Loucy (cell line): ENCODE measurements around the gene VWA5B1.
"Not testable (repeated sequence)": the region's sequence is repeated elsewhere in the genome, so short reads cannot be mapped to it uniquely, and the experiment has no call there.

Source experiments
- EZH2phosphoT487 ChIP-seq: fragments of 200-600 bp; IDR thresholded peaks from 2 replicates; pipeline ENCODE4 v1.6.1; 2018; ENCODE audit warnings: antibody characterized with exemption, mild to moderate bottlenecking, moderate library complexity, borderline replicate concordance
- TF ChIP-seq, protein P1 (sequence below): fragments of 200-600 bp; sonication (generic); conservative IDR thresholded peaks from 2 replicates; pipeline ENCODE4 v1.5.1; 2014; ENCODE audit warnings: mild to moderate bottlenecking, antibody characterized with exemption, low read length

DNA sequence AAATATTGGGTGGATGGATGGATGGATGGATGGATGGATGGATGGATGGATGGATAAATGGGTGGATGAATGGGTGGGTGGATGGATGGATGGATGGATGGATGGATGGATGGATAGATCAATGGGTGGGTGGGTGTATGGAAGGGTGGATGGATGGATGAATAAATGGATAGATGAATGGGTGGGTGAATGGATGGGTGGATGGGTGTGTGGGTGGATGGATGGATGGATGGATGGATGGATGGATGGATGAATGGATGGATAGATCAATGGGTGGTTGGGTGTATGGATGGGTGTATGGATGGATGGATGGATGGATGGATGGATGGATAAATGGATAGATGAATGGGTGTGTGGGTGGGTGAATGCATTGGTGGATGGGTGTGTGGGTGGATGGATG lies 17.0 kb upstream of the VWA5B1 start:
- TF ChIP-seq, protein P1, sequence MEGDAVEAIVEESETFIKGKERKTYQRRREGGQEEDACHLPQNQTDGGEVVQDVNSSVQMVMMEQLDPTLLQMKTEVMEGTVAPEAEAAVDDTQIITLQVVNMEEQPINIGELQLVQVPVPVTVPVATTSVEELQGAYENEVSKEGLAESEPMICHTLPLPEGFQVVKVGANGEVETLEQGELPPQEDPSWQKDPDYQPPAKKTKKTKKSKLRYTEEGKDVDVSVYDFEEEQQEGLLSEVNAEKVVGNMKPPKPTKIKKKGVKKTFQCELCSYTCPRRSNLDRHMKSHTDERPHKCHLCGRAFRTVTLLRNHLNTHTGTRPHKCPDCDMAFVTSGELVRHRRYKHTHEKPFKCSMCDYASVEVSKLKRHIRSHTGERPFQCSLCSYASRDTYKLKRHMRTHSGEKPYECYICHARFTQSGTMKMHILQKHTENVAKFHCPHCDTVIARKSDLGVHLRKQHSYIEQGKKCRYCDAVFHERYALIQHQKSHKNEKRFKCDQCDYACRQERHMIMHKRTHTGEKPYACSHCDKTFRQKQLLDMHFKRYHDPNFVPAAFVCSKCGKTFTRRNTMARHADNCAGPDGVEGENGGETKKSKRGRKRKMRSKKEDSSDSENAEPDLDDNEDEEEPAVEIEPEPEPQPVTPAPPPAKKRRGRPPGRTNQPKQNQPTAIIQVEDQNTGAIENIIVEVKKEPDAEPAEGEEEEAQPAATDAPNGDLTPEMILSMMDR = not testable (repeated sequence)
- TF ChIP-seq EZH2phosphoT487 = not testable (repeated sequence)
